Smooth muscle cell (in vitro differentiated cells): ENCODE results near the gene ADCY3. TPM values are rescaled to one million over a fixed set of nuclear protein-coding genes. Genes with fewer than 3 reads are reported as not detected.

Experiments
- DNase-seq: peaks from one replicate; lab custom pipeline; 2025; ENCODE audit not compliant: unreplicated experiment; lab: John Stamatoyannopoulos, UW
- H2AFZ ChIP-seq: fragments of 200-600 bp; sonication (generic); 2 replicates; pipeline ENCODE4 v1.6.0; 2016; ENCODE audit warnings: antibody characterized with exemption, low read depth, mild to moderate bottlenecking
- H3F3A ChIP-seq: fragments of 200-600 bp; sonication (generic); 2 replicates; pipeline ENCODE4 v1.6.0; 2017; ENCODE audit warnings: antibody characterized with exemption, low read depth
- H3K27ac ChIP-seq: fragments of 200-600 bp; sonication (generic); 2 replicates; pipeline ENCODE4 v1.5.1; 2016; ENCODE audit warnings: low read depth, mild to moderate bottlenecking
- H3K27me3 ChIP-seq: fragments of 200-600 bp; sonication (generic); 2 replicates; pipeline ENCODE4 v1.6.1; 2016; ENCODE audit warnings: low read depth, mild to moderate bottlenecking
- H3K36me3 ChIP-seq: fragments of 200-600 bp; sonication (generic); 2 replicates; pipeline ENCODE4 v1.5.1; 2016; ENCODE audit warnings: low read depth
- H3K4me1 ChIP-seq: fragments of 200-600 bp; sonication (generic); 2 replicates; pipeline ENCODE4 v1.5.1; 2016; ENCODE audit warnings: low read depth
- H3K4me2 ChIP-seq: fragments of 200-600 bp; sonication (generic); 2 replicates; pipeline ENCODE4 v1.6.0; 2016; ENCODE audit warnings: mild to moderate bottlenecking
- H3K4me3 ChIP-seq: fragments of 200-600 bp; sonication (generic); 2 replicates; pipeline ENCODE4 v1.5.1; 2016; ENCODE audit warnings: mild to moderate bottlenecking
- H3K79me2 ChIP-seq: fragments of 200-600 bp; sonication (generic); 2 replicates; pipeline ENCODE4 v1.6.0; 2016; ENCODE audit warnings: low read depth, mild to moderate bottlenecking
- H3K9ac ChIP-seq: fragments of 200-600 bp; sonication (generic); 2 replicates; pipeline ENCODE4 v1.6.0; 2016; ENCODE audit warnings: low read depth
- H3K9me3 ChIP-seq: fragments of 200-600 bp; sonication (generic); replicated peaks from 2 replicates; pipeline ENCODE4 v1.5.1; 2016; ENCODE audit warnings: low read depth
- H4K20me1 ChIP-seq: fragments of 200-600 bp; sonication (generic); 2 replicates; pipeline ENCODE4 v1.6.0; 2016; ENCODE audit warnings: low read depth
- WGBS: methylation state at CpG from one replicate; pipeline ENCODE4 v1.1.7; 2016; ENCODE audit warnings: low lambda C conversion rate; 5-methylcytosine and 5-hydroxymethylcytosine counted together
- polyA plus RNA-seq: library from polyadenylated mRNA; unstranded; fragments of >200 nt; fragmentation: Nextera tagmentation; extraction: Ambion mirVana; gene quantifications from 2 replicates; pipeline ENCODE4 v1.2.1, GENCODE V29; 2016
- total RNA-seq: library from RNA; depleted of rRNA; stranded (reverse); fragments of >200 nt; gene quantifications from 2 replicates; pipeline ENCODE4 v1.2.3, GENCODE V29; 2014
- TF ChIP-seq, protein P1 (sequence below): fragments of 200-600 bp; sonication (generic); IDR thresholded peaks from 2 replicates; pipeline ENCODE4 v1.5.1; 2017; ENCODE audit warnings: borderline replicate concordance, mild to moderate bottlenecking, antibody characterized with exemption; ENCODE audit not compliant: insufficient read depth, poor library complexity, severe bottlenecking

The ADCY3 gene
- total and polyA plus RNA-seq, 2 experiments from 2014 or later, result 20.8 to 41.7 TPM

DNA sequence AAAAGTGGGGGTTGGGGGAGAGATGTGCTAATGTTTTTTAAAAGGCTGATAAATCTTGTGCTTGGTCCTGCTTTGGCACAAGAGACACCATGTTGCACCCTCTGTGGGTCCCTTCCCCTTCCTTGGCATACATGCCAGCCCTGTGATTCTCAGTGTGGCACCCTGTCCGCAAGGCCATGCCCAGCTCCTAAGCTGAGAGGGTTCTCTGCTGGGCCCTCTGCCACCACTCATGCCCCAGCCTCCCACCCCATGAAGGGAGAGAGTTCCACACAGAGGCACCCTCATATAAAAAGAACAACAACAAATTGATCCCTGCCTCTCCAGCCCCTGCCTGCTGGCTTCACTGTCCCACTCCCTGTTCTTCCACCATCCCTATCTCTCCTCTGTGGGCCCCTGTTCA, 2.5 kb upstream of the ADCY3 start:
- TF ChIP-seq, protein P1, sequence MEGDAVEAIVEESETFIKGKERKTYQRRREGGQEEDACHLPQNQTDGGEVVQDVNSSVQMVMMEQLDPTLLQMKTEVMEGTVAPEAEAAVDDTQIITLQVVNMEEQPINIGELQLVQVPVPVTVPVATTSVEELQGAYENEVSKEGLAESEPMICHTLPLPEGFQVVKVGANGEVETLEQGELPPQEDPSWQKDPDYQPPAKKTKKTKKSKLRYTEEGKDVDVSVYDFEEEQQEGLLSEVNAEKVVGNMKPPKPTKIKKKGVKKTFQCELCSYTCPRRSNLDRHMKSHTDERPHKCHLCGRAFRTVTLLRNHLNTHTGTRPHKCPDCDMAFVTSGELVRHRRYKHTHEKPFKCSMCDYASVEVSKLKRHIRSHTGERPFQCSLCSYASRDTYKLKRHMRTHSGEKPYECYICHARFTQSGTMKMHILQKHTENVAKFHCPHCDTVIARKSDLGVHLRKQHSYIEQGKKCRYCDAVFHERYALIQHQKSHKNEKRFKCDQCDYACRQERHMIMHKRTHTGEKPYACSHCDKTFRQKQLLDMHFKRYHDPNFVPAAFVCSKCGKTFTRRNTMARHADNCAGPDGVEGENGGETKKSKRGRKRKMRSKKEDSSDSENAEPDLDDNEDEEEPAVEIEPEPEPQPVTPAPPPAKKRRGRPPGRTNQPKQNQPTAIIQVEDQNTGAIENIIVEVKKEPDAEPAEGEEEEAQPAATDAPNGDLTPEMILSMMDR, result no peak
- H3K27ac ChIP-seq, result no peak overlapping the region
- H3F3A ChIP-seq, result no peaks in the 10 kb centered on the region
- H3K4me1 ChIP-seq, result no peaks in the 10 kb centered on the region
- H4K20me1 ChIP-seq, result no peaks in the 10 kb centered on the region
- no peak overlapping the region for H3K9ac ChIP-seq
- H3K4me3 ChIP-seq, result no peak overlapping the region
- H3K79me2 ChIP-seq, result no peaks in the 10 kb centered on the region
- no peak for DNase-seq
- H3K36me3 ChIP-seq, result no peaks in the 10 kb centered on the region
- 100% methylated on average over 1 of the region's 1 CpG for WGBS
- no peak overlapping the region for H3K4me2 ChIP-seq
- no peak overlapping the region for H2AFZ ChIP-seq
- no peaks in the 10 kb centered on the region for H3K9me3 ChIP-seq
- H3K27me3 ChIP-seq, result no peaks in the 10 kb centered on the region

DNA sequence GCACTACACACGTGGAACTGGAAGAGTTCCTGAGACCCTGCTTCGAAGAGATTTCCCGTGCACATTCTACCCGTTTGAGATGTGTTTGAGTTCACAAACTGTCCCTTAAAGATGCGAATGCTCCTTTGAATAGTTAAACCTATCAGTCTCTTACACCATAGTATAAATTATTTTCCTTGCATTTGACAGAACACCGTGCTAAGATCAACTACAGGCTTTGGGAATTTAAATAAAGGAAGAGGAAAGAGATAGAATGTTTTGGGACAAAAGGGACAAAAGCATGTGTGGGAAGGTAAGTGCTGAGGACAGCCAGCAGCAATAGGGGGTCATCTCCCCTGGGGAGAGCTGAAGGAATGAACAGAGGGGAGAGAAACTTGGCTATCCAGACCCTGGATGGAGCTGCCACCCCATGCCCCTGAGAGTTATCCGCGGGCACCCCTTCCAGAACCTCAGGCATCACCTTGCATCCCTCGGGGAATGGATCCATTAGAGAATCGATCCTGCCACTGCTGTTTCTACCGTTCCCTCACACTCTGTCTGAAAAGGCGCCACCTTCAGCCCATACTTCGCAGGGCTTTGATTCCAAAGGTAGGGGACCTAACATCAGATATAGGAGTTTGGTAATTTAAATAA, 888 bp upstream of the ADCY3 start:
- Histone ChIP-seq H3K4me2 (peak overlapping the region; percentile 88), H3K9ac (no peak overlapping the region), H2AFZ (peak overlapping the region; percentile 82), H3K79me2 (peaks cover 3% of the 10 kb centered on the region), H3K36me3 (no peaks in the 10 kb centered on the region), H3K27ac (no peak overlapping the region), H3K4me3 (peak overlapping the region; percentile 62), H4K20me1 (peaks cover 8% of the 10 kb centered on the region), H3K9me3 (no peaks in the 10 kb centered on the region), H3K4me1 (no peaks in the 10 kb centered on the region), H3F3A (no peaks in the 10 kb centered on the region), H3K27me3 (no peaks in the 10 kb centered on the region)
- TF ChIP-seq, protein P1, result no peak
- 23% methylated on average over 13 of the region's 13 CpGs for WGBS
- DNase-seq, result no peak

DNA sequence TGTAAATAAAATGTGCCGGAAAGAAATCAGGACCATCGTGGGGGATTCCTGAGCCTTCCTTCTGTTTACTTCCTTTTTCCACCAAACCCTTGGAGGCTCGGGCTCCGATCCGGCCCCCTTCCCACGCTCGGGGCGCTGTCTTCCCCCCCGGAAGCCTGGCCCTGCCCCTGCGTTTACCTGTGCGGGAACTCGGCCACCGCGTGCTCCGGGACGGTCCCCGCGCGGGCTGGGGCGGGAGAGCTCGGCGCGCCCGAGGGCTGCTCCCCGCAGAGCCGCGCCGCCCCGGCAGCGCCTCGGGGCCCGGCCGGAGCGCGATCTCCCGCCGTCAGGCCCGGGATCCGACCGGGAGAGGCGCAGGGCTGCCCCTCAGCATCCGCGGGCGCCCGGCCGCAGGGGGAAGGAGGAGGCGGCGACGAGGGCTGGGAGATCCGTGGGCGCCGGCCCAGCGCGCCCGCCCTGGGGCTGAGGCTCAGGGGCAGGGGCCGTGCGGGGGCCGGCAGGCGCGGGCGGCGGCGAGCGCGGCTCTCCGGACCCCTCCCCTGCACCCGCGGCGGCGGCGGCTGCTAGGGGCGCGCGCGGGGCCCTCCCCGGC, 435 bp downstream of the ADCY3 start:
- peak overlapping the region; percentile 62 for H3K4me3 ChIP-seq
- TF ChIP-seq, protein P1, result no peak
- H3K79me2 ChIP-seq, result peaks cover 6% of the 10 kb centered on the region
- no peak overlapping the region for H3K9ac ChIP-seq
- 1% methylated on average over 25 of the region's 76 CpGs for WGBS
- no peaks in the 10 kb centered on the region for H3K4me1 ChIP-seq
- H3K27ac ChIP-seq, result no peak overlapping the region
- no peak for DNase-seq
- no peaks in the 10 kb centered on the region for H3K27me3 ChIP-seq
- H3K4me2 ChIP-seq, result peak overlapping the region; percentile 94
- H3K36me3 ChIP-seq, result no peaks in the 10 kb centered on the region
- peaks cover 16% of the 10 kb centered on the region for H4K20me1 ChIP-seq
- H3F3A ChIP-seq, result no peaks in the 10 kb centered on the region
- peak overlapping the region; percentile 82 for H2AFZ ChIP-seq
- H3K9me3 ChIP-seq, result no peaks in the 10 kb centered on the region

DNA sequence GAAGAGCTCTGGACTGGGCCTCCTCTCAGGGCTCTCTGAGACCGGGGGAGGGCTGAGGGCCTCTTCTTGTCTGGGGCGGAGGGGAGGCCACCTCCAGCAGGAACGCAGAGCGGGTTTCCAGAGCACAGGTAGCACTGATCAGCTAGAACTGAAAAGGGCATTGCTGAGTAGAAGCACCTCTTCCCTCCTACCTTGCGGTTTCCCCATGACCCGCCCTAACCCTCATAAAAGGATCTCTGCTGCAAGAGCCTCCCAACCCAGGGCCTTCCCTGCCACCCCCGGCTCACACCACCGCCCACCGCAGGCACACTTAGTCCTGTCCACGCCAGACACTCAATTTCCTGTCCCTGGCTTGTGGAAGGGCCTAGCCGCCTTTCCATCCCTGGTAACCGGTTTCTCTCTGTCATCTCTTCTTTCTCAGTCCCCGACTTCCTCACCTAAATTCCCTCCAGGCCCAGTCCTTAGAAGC, 966 bp downstream of the ADCY3 start:
- Histone ChIP-seq H3K27ac (no peak overlapping the region), H3K79me2 (peaks cover 6% of the 10 kb centered on the region), H3K4me1 (no peaks in the 10 kb centered on the region), H3F3A (no peaks in the 10 kb centered on the region), H4K20me1 (peaks cover 16% of the 10 kb centered on the region), H3K36me3 (no peaks in the 10 kb centered on the region), H3K9me3 (no peaks in the 10 kb centered on the region), H3K4me3 (peak overlapping the region; percentile 62), H3K27me3 (no peaks in the 10 kb centered on the region), H3K9ac (no peak overlapping the region), H3K4me2 (peak overlapping the region; percentile 94), H2AFZ (peak overlapping the region; percentile 82)
- TF ChIP-seq, protein P1, result no peak
- 15% methylated on average over 11 of the region's 13 CpGs for WGBS
- no peak for DNase-seq
